Suprapubic skin (tissue), 4 donors: Measurements from ENCODE around the gene CHRNB4.

ENCODE experiments used
- CTCF ChIP-seq, 2 donors: fragments of 200-600 bp in 1 of 2; fragments of 450-650 bp in 1 of 2; sonication (generic) in 1 of 2; IDR thresholded peaks; one replicate each; pipeline ENCODE4 v1.5.1; 2016 to 2019; ENCODE audit warnings: antibody characterized with exemption in 2 of 2, mild to moderate bottlenecking in 1 of 2, moderate library complexity in 1 of 2
- POLR2A ChIP-seq, 2 donors: fragments of 450-650 bp; IDR thresholded peaks; one replicate each; pipeline ENCODE4 v1.6.1; 2017; ENCODE audit warnings: antibody characterized with exemption in 2 of 2, mild to moderate bottlenecking in 2 of 2, moderate library complexity in 2 of 2
- POLR2AphosphoS5 ChIP-seq, 3 donors: sonication (generic); formaldehyde crosslinking; IDR thresholded peaks; one replicate each; pipeline ENCODE4 v1.6.1; 2017; ENCODE audit warnings: antibody characterized with exemption in 3 of 3

- TF ChIP-seq CTCF (IDR thresholded peaks at IDR 0.05) (peak; percentile 14 to 41), POLR2A (IDR thresholded peaks at IDR 0.05) (no peak), POLR2AphosphoS5 (IDR thresholded peaks at IDR 0.05) (no peak)
Measured at GRCh38 chr15:78638658-78639314, 2.2 kb downstream of the CHRNB4 start.
